Activated T-cell treated with anti-CD3 and anti-CD28 coated beads, Interleukin-2, amount 50 U/mL, for 4 hours (primary cell): Measurements from ENCODE around the gene ADGRG3. TPM values are rescaled to one million over a fixed set of nuclear protein-coding genes. Genes with fewer than 3 reads are reported as not detected.

ENCODE experiments used
- ATAC-seq, 2 donors: fragments of 200-7000 bp; cut with Tn5 transposase; one replicate each; pipeline ENCODE4 v1.10.0; 2021
- DNase-seq: peaks from one replicate; pipeline ENCODE4 v3.0.0-alpha.2; 2020
- H3K27me3 Mint-ChIP-seq: one replicate; pipeline ENCODE4 v1.8.0; 2021; ENCODE audit warnings: low read depth, mixed read lengths
- H3K36me3 Mint-ChIP-seq: one replicate; pipeline ENCODE4 v1.8.0; 2022; ENCODE audit warnings: mixed read lengths; ENCODE audit not compliant: insufficient read depth
- H3K4me1 Mint-ChIP-seq: one replicate; pipeline ENCODE4 v1.8.0; 2021; ENCODE audit warnings: low read depth, mixed read lengths
- H3K4me3 Mint-ChIP-seq: one replicate; pipeline ENCODE4 v1.8.0; 2021; ENCODE audit warnings: mild to moderate bottlenecking, moderate library complexity, mixed read lengths
- H3K9me3 Mint-ChIP-seq: one replicate; pipeline ENCODE4 v1.8.0; 2021; ENCODE audit warnings: mixed read lengths
- total RNA-seq, 3 donors: library from RNA; stranded (reverse); gene quantifications; one replicate each; pipeline ENCODE4 v1.2.1, GENCODE V29; 2021

ADGRG3 gene
- total RNA-seq, 3 donors from 2014 or later, result not detected

- no peak for ATAC-seq
- no peak for DNase-seq
- H3K36me3 Mint-ChIP-seq, result no peaks in the 10 kb centered on the region
- H3K27me3 Mint-ChIP-seq, result no peaks in the 10 kb centered on the region
- no peak overlapping the region for H3K4me3 Mint-ChIP-seq
- H3K4me1 Mint-ChIP-seq, result peaks cover 17% of the 10 kb centered on the region
- no peaks in the 10 kb centered on the region for H3K9me3 Mint-ChIP-seq
Observed at GRCh38 chr16:57685633-57686032, 17.5 kb downstream of the ADGRG3 start.

DNA sequence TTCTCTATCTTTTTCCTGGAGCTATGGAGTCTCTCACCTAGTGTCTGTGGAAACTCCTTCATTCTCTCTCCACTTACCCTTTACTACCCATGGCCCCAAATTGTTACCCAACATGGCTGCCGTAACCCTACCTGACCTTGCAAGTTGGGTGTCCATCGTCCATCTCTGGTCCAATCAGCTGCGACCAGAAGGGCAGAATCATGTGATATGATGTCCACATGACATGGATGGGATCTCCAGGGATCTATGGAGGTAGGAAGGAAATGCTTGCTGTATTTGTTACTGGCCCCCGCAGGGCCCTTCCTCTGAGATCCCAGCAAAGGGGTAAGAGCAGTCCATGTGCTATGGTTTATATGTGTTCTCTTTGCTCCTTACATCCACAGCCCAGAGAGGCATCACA lies 18.5 kb downstream of the ADGRG3 start:
- H3K4me1 Mint-ChIP-seq, result peaks cover 18% of the 10 kb centered on the region
- DNase-seq, result no peak
- no peak overlapping the region for H3K4me3 Mint-ChIP-seq
- no peaks in the 10 kb centered on the region for H3K36me3 Mint-ChIP-seq
- ATAC-seq, result no peak
- H3K27me3 Mint-ChIP-seq, result no peaks in the 10 kb centered on the region
- H3K9me3 Mint-ChIP-seq, result no peaks in the 10 kb centered on the region

GRCh38 chr16:57687363-57687929 lies 19.3 kb downstream of the ADGRG3 start:
- no peak for DNase-seq
- H3K4me3 Mint-ChIP-seq, result no peak overlapping the region
- no peak for ATAC-seq
- H3K27me3 Mint-ChIP-seq, result no peaks in the 10 kb centered on the region
- peaks cover 18% of the 10 kb centered on the region for H3K4me1 Mint-ChIP-seq
- H3K36me3 Mint-ChIP-seq, result no peaks in the 10 kb centered on the region
- no peaks in the 10 kb centered on the region for H3K9me3 Mint-ChIP-seq

DNA sequence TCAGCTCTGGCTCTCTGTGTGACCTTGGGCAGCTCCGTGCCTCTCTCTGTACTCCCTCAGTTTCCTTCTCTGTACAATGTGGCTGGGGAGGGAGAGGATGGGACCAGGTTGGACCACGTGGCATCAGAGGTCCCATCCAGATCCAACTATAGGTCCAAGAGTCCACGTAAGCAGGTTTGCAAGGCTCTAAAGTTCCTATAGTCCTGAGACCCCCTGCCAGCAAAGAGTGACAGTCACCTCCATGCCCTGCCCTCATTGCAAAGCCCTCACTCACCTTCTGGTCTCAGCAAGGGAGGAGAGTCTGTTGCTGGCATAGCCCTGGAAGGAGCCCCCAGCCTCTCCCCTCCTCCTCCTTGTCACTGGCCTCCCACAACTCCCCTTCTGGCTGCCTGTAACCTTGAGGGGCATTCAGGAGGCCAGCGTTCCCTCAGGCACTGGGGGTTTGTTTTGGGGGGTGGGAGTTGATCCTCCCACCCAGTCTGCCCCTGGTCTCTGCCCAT lies 20.4 kb downstream of the ADGRG3 start:
- Mint-ChIP-seq H3K9me3 (no peaks in the 10 kb centered on the region), H3K27me3 (no peaks in the 10 kb centered on the region), H3K4me3 (no peak overlapping the region), H3K36me3 (no peaks in the 10 kb centered on the region), H3K4me1 (peaks cover 18% of the 10 kb centered on the region)
- DNase-seq (no peak), ATAC-seq (no peak)

- H3K4me3 Mint-ChIP-seq, result no peak overlapping the region
Observed at GRCh38 chr16:57688987-57689761, 21.1 kb downstream of the ADGRG3 start.

DNA sequence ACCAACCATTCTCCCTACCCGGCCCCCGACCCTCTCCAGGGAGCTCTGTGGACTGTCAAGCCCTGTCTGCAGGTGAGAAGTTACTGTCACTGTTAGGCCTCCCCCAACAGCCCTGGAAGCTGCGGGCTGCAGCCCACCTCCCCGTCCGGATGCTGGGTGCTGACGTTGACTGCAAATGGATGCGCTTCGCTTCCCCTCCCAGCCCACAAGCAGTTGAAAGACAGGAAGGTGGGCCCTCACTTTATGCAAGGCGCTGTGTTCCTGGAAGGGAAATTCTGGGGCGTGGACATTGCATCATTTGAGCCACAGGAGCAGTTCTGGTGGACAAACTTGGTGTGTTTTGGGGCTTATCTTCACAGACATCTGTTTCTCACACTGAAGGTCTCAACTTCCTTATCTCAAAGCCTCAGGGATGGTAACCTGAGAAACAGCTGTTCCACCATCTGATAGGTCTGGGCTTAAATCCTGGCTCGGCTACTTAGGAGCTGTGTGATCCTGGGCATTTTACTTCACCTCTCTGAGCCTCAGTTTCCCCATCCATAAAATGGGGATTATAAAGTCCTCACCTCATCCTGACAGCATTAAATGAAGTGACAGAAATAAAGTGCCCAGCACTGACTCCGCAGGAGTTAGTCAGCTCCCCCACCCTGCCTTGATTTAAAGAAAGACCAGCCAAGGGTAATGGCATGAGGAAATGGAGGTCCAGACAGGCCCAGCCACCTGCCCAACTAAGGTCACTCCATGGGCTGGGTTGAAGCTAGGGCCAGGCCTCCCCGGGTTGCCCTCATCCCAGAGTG lies 21.9 kb downstream of the ADGRG3 start:
- no peak for DNase-seq
- Mint-ChIP-seq H3K36me3 (no peaks in the 10 kb centered on the region), H3K4me3 (peak overlapping the region; percentile 8), H3K9me3 (no peaks in the 10 kb centered on the region), H3K27me3 (no peaks in the 10 kb centered on the region), H3K4me1 (peaks cover 22% of the 10 kb centered on the region)
- peak; percentile 66 to 75 for ATAC-seq

More at GRCh38 chr16:57688987-57689761, 21.1 kb downstream of the ADGRG3 start:
- no peaks in the 10 kb centered on the region for H3K27me3 Mint-ChIP-seq
- H3K9me3 Mint-ChIP-seq, result no peaks in the 10 kb centered on the region
- DNase-seq (no peak), ATAC-seq (no peak)
- H3K36me3 Mint-ChIP-seq, result no peaks in the 10 kb centered on the region
- peaks cover 18% of the 10 kb centered on the region for H3K4me1 Mint-ChIP-seq

GRCh38 chr16:57690782-57691471 lies 22.8 kb downstream of the ADGRG3 start:
- Mint-ChIP-seq H3K4me1 (peaks cover 22% of the 10 kb centered on the region), H3K4me3 (no peak overlapping the region), H3K9me3 (no peaks in the 10 kb centered on the region), H3K27me3 (no peaks in the 10 kb centered on the region), H3K36me3 (no peaks in the 10 kb centered on the region)
- no peak for DNase-seq
- no peak for ATAC-seq

GRCh38 chr16:57692636-57693035 lies 24.5 kb downstream of the ADGRG3 start:
- no peaks in the 10 kb centered on the region for H3K36me3 Mint-ChIP-seq
- DNase-seq (no peak), ATAC-seq (no peak)
- no peaks in the 10 kb centered on the region for H3K27me3 Mint-ChIP-seq
- H3K9me3 Mint-ChIP-seq, result no peaks in the 10 kb centered on the region
- H3K4me1 Mint-ChIP-seq, result peaks cover 22% of the 10 kb centered on the region
- H3K4me3 Mint-ChIP-seq, result no peak overlapping the region

GRCh38 chr16:57693550-57693949 lies 25.4 kb downstream of the ADGRG3 start:
- Mint-ChIP-seq H3K9me3 (no peaks in the 10 kb centered on the region), H3K27me3 (no peaks in the 10 kb centered on the region), H3K4me1 (peaks cover 22% of the 10 kb centered on the region), H3K36me3 (no peaks in the 10 kb centered on the region), H3K4me3 (no peak overlapping the region)
- ATAC-seq, result no peak
- DNase-seq, result no peak

DNA sequence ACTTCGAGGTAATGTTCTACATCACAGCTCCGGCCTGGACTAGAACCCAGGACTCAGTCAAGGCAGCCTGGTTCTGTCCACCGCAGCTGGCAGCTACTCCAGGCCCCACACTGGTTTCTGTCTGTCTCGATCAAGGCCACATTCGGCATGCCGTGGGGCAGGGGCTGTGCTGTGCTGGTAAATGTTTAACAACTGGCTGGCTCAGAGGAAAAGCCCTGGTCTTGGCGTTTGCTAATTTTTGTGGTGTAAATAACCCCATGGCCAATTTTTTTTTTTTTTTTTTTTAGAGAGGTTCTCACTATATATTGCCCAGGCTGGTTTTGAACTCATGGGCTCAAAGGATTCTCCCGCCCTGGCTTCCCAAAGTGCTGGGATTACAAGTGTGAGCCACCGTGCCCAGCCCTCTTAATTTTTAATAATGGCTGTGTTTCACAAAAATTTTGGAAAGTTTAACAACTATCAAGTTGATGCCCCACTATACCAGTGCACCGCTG lies 26.2 kb downstream of the ADGRG3 start:
- Mint-ChIP-seq H3K36me3 (no peaks in the 10 kb centered on the region), H3K9me3 (no peaks in the 10 kb centered on the region), H3K4me1 (peaks cover 19% of the 10 kb centered on the region), H3K27me3 (no peaks in the 10 kb centered on the region), H3K4me3 (no peak overlapping the region)
- DNase-seq (no peak), ATAC-seq (no peak)

DNA sequence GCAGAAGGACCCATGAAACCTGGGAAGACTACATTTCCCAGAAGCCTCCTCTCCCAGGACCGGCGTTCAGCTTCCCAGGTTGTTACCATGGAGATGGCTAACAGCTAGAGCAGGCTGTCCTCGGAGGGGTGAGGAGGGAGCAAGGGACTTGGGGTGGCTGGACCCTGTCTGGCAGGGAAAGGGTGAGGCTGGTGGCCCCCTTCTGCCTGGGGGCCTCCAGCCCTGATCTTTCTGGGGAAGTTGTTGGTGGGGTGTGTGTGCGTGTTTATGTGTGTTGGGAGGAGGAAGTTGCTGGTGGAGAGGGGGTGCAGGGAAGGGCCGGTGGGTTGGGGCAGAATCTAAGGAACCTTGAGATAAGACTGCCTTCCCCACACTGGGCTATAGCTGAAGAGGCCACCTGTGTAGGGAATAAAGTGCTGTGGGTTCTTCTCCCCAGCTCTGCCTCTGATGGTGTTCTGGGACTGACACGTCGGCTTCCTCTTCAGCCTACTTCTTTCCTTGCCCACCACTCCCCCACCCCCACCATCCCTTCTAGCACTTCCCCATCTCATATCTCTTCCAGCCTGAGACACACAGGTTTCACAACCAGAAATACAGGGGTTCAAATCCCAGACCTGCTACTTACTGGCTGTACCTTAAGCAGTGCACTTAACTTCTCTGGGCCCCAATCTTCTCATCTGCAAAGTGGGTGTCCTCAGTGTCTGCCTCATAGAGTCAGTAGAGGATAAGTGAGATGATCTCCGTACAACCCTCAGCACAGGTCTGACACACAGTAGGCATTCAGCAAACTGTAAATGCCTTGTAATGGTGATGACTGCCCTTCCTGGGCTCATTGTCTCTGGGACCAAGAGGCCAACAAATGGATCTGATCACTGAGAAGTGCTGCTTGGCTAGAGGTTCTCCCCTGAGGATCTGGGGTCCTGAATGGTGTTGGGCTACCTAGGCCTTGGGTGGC lies 26.9 kb downstream of the ADGRG3 start, which contains the start of gene DRC7:
Gene DRC7, plus strand, starts transcription at position 82 of the 955 bp plus-strand sequence. CDS start 3,144 bp downstream, outside the sequence.
- Mint-ChIP-seq H3K36me3 (no peaks in the 10 kb centered on the region), H3K4me1 (peaks cover 11% of the 10 kb centered on the region), H3K27me3 (no peaks in the 10 kb centered on the region), H3K9me3 (no peaks in the 10 kb centered on the region), H3K4me3 (peak within 1 kb of the TSS; percentile 53)
- peak in 1 of 2 donors; percentile 50 for ATAC-seq
- DNase-seq, result no peak

- Mint-ChIP-seq H3K9me3 (no peaks in the 10 kb centered on the region), H3K4me1 (peaks cover 5% of the 10 kb centered on the region), H3K36me3 (no peaks in the 10 kb centered on the region), H3K4me3 (no peak overlapping the region), H3K27me3 (no peaks in the 10 kb centered on the region)
- no peak for ATAC-seq
- DNase-seq, result no peak
Observed at GRCh38 chr16:57695680-57696069, 27.6 kb downstream of the ADGRG3 start.

DNA sequence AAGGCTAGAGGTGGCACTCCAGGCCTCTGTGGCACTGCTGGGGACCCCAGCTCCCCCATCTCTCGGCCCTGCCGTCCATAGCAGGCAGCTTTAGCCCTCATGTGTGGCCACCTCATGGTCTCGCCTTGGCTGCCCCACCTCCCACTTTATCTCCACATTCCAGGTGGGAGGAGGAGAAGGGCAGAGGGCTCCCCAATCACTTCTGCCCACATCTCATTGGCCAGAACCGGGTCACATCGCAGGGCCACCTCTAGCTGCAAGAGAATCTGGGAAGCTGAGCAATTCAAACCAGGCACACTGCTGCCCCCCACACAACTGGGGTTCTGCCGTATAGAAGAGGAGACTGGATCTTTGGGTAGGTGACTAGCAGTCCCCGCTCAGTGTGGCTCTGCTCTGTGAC lies 28.1 kb downstream of the ADGRG3 start:
- H3K36me3 Mint-ChIP-seq, result no peaks in the 10 kb centered on the region
- H3K4me3 Mint-ChIP-seq, result no peak overlapping the region
- H3K9me3 Mint-ChIP-seq, result no peaks in the 10 kb centered on the region
- H3K27me3 Mint-ChIP-seq, result no peaks in the 10 kb centered on the region
- no peak for ATAC-seq
- no peak for DNase-seq
- H3K4me1 Mint-ChIP-seq, result peaks cover 4% of the 10 kb centered on the region
